ENCODE data around the gene INSYN1. TPM values are rescaled to one million over a fixed set of nuclear protein-coding genes. Genes with fewer than 3 reads are reported as not detected.
"Not testable (repeated sequence)": the region's sequence is repeated elsewhere in the genome, so short reads cannot be mapped to it uniquely, and the experiment has no call there.

INSYN1 gene
- total RNA-seq, 2 donors from 2014 or later = not detected

GRCh38 chr15:73786538-73786937 is 33.4 kb upstream of the INSYN1 start:
- no peak for DNase-seq (ENCODE audit: low spot score)
- Mint-ChIP-seq H3K9me3 (no peaks in the 10 kb centered on the region), H3K4me3 (no peak overlapping the region), H3K36me3 (no peaks in the 10 kb centered on the region), H3K4me1 (ENCODE audit: low read depth in 2 of 2) (no peaks in the 10 kb centered on the region), H3K27ac (no peak overlapping the region), H3K27me3 (peaks cover 0 to 2% of the 10 kb centered on the region in 2 donors)
- ATAC-seq = no peak

- H3K4me3 Mint-ChIP-seq; H3K27me3 Mint-ChIP-seq; ATAC-seq; H3K36me3 Mint-ChIP-seq; H3K4me1 Mint-ChIP-seq (ENCODE audit: low read depth in 2 of 2); H3K27ac Mint-ChIP-seq; H3K9me3 Mint-ChIP-seq: not testable (repeated sequence)
- peak; percentile 13 for DNase-seq (ENCODE audit: low spot score)
These were observed 32.3 kb upstream of the INSYN1 start for GRCh38 chr15:73785256-73786014.

DNA sequence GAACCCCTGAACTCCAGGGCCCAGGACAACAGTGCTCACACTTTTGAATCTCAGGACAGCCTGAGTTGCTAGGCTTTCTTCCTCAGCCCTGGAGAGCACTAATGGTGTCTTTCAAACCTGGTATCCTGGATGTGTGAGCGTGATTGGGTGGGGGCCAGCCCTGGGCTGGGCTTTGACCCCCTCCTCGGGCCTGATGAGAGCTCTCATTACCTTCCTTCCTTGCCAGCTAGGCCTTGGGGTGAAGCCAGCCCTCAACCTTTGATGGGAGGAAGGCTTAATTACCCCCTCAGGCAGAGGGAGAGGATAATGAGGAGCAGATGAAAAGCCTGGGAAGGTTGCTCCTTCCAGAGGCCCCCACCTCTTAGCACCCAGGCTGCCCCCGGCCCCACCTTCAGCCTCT is 31.1 kb upstream of the INSYN1 start:
- no peak overlapping the region for H3K4me3 Mint-ChIP-seq
- ATAC-seq (no peak), DNase-seq (ENCODE audit: low spot score) (no peak)
- H3K36me3 Mint-ChIP-seq = no peaks in the 10 kb centered on the region
- H3K9me3 Mint-ChIP-seq = no peaks in the 10 kb centered on the region
- peaks cover 0 to 2% of the 10 kb centered on the region in 2 donors for H3K27me3 Mint-ChIP-seq
- no peak overlapping the region for H3K27ac Mint-ChIP-seq
- H3K4me1 Mint-ChIP-seq (ENCODE audit: low read depth in 2 of 2) = no peaks in the 10 kb centered on the region

DNA sequence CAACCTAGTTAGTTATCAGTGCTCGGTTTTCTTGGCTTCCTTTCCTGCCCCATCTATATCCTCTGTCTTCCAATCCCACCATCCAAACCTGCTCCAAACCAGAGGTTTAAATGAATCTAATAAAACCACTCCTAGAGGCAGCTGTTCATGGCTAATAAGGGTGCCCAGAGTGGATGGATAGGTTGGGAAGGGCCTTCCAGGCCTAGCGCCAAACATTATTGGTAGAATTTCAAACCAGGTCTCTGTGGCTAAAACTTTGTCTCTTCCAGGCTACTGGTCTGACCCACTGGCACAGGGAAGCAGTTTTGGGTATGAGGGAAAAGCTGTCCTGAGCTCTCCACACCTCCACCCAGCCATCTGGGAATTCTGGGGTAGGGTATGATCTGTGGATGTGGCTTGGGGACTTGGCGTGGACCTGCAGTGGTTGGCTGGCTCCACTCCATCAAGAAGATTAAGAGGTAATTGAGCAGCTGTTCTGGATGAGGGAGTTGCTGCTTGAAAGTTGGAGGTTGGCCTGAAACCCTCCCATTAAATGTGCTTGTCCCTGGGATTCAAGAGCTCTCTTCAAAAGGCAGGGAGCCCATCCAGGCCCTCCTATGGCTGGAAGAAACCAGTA is 29.3 kb upstream of the INSYN1 start:
- Mint-ChIP-seq H3K27me3 (no peaks in the 10 kb centered on the region), H3K36me3 (no peaks in the 10 kb centered on the region), H3K27ac (no peak overlapping the region), H3K4me1 (ENCODE audit: low read depth in 2 of 2) (no peaks in the 10 kb centered on the region), H3K4me3 (no peak overlapping the region), H3K9me3 (no peaks in the 10 kb centered on the region)
- DNase-seq (ENCODE audit: low spot score) (peak; percentile 34), ATAC-seq (no peak)

DNA sequence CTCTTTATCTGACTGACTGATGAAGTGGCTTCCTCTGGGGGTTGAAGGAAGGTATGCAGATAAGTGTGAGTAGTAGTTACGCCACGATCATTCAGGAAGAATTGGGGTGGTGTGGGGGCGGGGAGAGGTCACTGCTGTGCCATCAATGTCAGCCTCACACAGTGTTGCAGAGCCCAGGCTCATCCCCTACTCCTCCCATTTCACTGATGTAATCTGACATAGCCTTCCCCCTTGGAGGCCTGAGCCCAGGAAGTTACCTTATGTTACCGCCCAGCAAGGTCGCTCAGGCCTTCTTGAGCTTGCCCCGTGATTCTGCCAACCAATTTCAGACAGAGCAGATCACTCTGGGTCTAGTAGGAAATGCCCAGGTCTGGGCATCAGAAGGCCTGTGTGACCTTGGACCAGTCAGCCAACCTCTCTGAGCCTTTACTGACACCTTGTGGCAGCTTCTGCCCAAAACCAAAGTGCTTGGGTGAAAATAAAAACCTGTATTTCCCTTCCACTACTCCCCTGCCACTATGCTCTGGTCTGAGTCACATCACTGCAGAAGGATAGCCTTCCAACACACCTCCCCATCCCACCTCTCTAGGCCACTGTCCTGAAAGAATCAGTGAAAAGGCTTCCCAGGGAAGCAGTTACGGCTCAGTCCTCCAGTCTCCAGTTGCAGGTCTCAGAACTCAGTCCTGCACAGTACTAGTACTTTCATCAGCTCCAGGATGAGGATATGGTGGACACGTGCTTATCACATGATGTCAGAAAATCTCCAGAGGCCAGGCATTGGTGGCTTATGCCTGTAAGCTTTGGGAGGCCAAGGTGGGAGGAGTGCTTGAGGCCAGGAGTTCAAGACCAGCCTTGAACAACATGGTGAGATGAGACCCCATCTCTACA is 28.1 kb upstream of the INSYN1 start:
- no peak for ATAC-seq
- no peaks in the 10 kb centered on the region for H3K4me1 Mint-ChIP-seq (ENCODE audit: low read depth in 2 of 2)

GRCh38 chr15:73779974-73780373 is 26.8 kb upstream of the INSYN1 start:
- Mint-ChIP-seq H3K4me3 (no peak overlapping the region), H3K4me1 (ENCODE audit: low read depth in 2 of 2) (no peaks in the 10 kb centered on the region), H3K27ac (no peak overlapping the region), H3K27me3 (peaks cover 0 to 3% of the 10 kb centered on the region in 2 donors), H3K36me3 (no peaks in the 10 kb centered on the region), H3K9me3 (no peaks in the 10 kb centered on the region)
- ATAC-seq = no peak
- DNase-seq (ENCODE audit: low spot score) = peak; percentile 52

More for the DNA sequence above, 28.1 kb upstream of the INSYN1 start:
- Mint-ChIP-seq H3K9me3 (no peaks in the 10 kb centered on the region), H3K27ac (no peak overlapping the region), H3K27me3 (no peaks in the 10 kb centered on the region), H3K36me3 (no peaks in the 10 kb centered on the region), H3K4me3 (no peak overlapping the region)
- DNase-seq (ENCODE audit: low spot score) = peak; percentile 39

- H3K36me3 Mint-ChIP-seq = no peaks in the 10 kb centered on the region
- no peaks in the 10 kb centered on the region for H3K9me3 Mint-ChIP-seq
- ATAC-seq (no peak), DNase-seq (ENCODE audit: low spot score) (no peak)
- H3K4me3 Mint-ChIP-seq = no peak overlapping the region
- H3K27ac Mint-ChIP-seq = no peak overlapping the region
- peaks cover 0 to 3% of the 10 kb centered on the region in 2 donors for H3K27me3 Mint-ChIP-seq
- no peaks in the 10 kb centered on the region for H3K4me1 Mint-ChIP-seq (ENCODE audit: low read depth in 2 of 2)
These were observed 24.6 kb upstream of the INSYN1 start for GRCh38 chr15:73777741-73778140.

GRCh38 chr15:73773428-73773827 is 20.3 kb upstream of the INSYN1 start:
- H3K4me3 Mint-ChIP-seq = no peak overlapping the region
- DNase-seq (ENCODE audit: low spot score) (no peak), ATAC-seq (no peak)
- no peaks in the 10 kb centered on the region for H3K9me3 Mint-ChIP-seq
- H3K27me3 Mint-ChIP-seq = peaks cover 10 to 15% of the 10 kb centered on the region in 2 donors
- no peaks in the 10 kb centered on the region for H3K4me1 Mint-ChIP-seq (ENCODE audit: low read depth in 2 of 2)
- no peak overlapping the region for H3K27ac Mint-ChIP-seq
- no peaks in the 10 kb centered on the region for H3K36me3 Mint-ChIP-seq

- Mint-ChIP-seq H3K4me1 (ENCODE audit: low read depth in 2 of 2) (peaks cover 6% of the 10 kb centered on the region in 2 donors), H3K27ac (no peak overlapping the region), H3K36me3 (no peaks in the 10 kb centered on the region), H3K4me3 (no peak overlapping the region), H3K9me3 (peaks cover 6% of the 10 kb centered on the region), H3K27me3 (peaks cover 10 to 19% of the 10 kb centered on the region in 2 donors)
- ATAC-seq (peak in 1 of 2 donors; percentile 19), DNase-seq (ENCODE audit: low spot score) (no peak)
These were observed 18.4 kb upstream of the INSYN1 start for GRCh38 chr15:73771385-73772045.

DNA sequence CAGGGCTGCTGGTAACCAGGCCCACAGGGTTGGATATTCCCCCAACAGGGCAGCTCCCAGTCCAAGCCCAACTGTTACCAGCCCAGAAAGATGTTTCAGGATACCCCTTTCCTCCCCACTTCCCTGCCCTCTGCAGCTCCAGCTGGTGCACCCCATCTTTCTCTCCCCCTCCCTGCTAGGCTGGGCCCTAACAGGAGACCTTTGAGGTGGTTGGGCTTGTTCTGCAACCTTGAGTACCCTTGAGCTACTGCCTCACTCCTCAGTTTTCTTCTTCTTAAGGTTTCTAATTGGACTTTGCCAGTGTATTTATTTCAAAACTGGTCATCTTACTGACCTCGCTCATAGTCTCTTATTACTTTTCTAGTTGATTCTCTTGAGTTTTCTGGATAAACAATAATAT is 16.9 kb upstream of the INSYN1 start:
- DNase-seq (ENCODE audit: low spot score) = no peak
- Mint-ChIP-seq H3K4me3 (no peak overlapping the region), H3K27me3 (peaks cover 11 to 30% of the 10 kb centered on the region in 2 donors), H3K9me3 (peaks cover 9% of the 10 kb centered on the region), H3K27ac (no peak overlapping the region), H3K36me3 (no peaks in the 10 kb centered on the region), H3K4me1 (ENCODE audit: low read depth in 2 of 2) (peaks cover 8 to 9% of the 10 kb centered on the region in 2 donors)
- no peak for ATAC-seq

DNA sequence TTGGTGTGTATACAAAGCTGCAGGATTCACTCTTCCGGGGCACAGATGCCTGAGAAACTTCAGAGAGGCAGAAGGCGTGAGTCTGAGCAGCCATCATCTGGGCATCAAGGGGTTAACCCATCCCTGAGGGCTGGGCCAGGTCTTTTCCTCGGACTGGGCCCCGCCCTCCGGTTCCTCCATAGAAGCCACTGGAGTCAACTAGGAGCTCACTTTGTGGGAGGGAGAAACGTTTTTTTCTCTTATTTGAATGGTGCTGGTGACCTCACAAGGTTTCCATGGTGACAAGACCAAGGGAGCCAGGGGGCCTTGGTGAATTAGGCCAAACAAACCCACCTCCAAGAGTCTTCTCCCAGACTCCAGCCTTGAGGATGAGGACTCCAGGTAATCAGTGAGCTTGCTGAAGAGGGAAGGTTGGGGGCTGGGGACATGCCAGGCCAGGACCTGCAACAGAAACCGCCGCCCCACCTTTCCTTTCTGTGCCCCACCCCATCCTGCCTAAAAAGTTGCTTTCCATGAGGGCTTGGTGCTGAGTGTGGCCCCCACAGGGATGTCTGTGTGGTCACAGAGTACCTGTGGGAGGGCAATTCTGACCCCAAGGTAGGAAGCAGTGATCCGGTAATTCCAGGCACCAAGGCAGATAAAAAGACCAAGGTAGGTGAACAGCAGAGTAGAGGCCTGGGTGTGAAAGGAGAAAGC is 14.8 kb upstream of the INSYN1 start:
- Mint-ChIP-seq H3K9me3 (peaks cover 9% of the 10 kb centered on the region), H3K4me3 (no peak overlapping the region), H3K36me3 (no peaks in the 10 kb centered on the region), H3K27me3 (peaks cover 11 to 30% of the 10 kb centered on the region in 2 donors), H3K27ac (no peak overlapping the region), H3K4me1 (ENCODE audit: low read depth in 2 of 2) (peaks cover 8 to 9% of the 10 kb centered on the region in 2 donors)
- DNase-seq (ENCODE audit: low spot score) (no peak), ATAC-seq (no peak)

DNA sequence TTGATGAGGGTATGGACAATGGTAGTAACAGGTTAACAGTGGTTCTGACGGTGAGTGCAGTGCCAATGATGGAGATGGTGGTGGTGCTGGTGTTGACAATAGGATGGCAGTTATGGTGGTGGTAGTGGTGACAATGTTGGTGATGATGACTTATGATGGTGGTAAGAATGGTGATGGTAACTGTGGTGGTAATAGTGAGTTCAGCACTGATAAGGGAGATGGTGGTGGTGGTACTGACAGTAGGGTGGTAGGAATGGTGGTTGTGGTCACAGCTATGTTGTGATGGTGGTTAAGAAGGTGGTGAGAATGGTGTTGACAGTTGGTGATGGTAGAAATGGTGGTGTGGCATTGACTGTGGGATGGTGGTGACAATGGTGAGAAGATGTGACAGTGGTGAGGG is 13.4 kb upstream of the INSYN1 start:
- H3K27me3 Mint-ChIP-seq = peaks cover 11 to 30% of the 10 kb centered on the region in 2 donors
- peaks cover 9% of the 10 kb centered on the region for H3K9me3 Mint-ChIP-seq
- ATAC-seq (no peak), DNase-seq (ENCODE audit: low spot score) (no peak)
- no peak overlapping the region for H3K27ac Mint-ChIP-seq
- no peak overlapping the region for H3K4me3 Mint-ChIP-seq
- no peaks in the 10 kb centered on the region for H3K36me3 Mint-ChIP-seq
- H3K4me1 Mint-ChIP-seq (ENCODE audit: low read depth in 2 of 2) = peaks cover 8 to 9% of the 10 kb centered on the region in 2 donors

DNA sequence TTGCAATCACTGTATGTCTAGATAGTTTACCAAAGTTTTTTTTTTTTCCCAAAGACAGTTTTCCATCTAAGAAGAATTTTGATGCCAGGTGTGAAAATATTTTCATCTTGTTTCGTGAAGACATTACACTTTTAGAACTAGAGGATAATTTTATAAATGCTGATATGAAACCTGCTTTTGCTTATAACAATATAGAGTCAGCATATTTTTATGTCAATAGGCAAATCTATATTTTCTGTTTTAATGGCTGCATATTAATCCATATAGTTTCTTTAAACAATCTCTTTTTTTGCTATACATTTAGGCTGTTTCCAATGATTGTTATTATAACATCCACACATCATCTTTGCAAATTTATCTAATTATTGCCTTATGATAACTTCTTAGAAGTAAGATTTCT is 12.6 kb upstream of the INSYN1 start:
- Mint-ChIP-seq H3K27ac (no peak overlapping the region), H3K4me3 (no peak overlapping the region), H3K36me3 (no peaks in the 10 kb centered on the region), H3K9me3 (peaks cover 9% of the 10 kb centered on the region), H3K27me3 (peaks cover 8 to 30% of the 10 kb centered on the region in 2 donors), H3K4me1 (ENCODE audit: low read depth in 2 of 2) (peaks cover 8 to 9% of the 10 kb centered on the region in 2 donors)
- DNase-seq (ENCODE audit: low spot score) (no peak), ATAC-seq (no peak)

All from natural killer cell treated with Interleukin-12 subunit alpha and Interleukin-12 subunit beta and Interleukin-15 and Interleukin-18, amount 100 ng/mL, for 72 hours (primary cell).